Measurements from ENCODE around the gene ZFY.

ZFY gene

DNA sequence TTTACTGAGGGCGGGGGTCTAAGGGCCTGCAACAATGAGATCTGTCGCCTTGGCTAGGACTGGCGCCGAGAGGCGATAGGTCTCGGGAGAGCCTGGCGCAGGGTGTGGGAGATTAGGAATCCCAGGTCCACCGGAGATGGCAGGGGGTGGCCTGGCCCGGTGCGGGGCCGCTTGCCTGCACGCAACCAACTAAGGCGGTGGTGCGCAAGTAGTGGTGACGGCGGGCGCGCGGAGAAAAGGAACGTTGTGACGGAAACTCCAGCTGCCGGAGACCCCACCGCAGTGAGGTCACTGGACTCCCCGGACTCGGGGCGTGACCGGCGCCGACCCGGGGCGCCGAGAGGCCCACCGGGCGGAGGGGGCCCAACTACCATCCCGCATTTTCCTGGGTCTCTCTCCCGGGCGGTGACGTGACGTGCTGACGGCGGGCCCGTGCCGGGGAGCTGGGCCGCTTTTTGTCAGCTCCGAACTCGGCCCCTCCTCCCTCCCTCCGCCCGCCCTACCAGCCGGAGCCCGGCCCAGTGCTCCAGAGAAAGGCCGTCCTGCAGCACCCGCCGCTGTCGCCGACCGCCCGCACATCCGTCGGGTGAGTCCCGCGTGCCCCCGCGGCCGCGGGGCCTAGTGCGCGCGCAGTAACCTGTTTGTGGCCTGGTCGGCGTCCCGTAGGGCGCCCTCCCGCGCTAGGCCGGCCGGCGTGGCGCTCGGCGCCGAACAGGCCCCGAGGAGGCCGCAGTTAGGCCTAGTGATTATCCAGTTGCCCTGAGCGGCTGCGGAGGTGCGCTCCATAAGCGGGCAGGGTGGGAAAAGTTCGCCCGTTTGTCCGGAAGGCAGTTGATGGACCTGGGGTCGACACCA lies at the start of gene ZFY:
Gene ZFY (plus strand): TSS at position 521 of the 855 bp plus-strand sequence. CDS start 18,556 bp downstream, outside the sequence.
- peak in 1 of 2 donors; percentile 44 for DNase-seq (ENCODE audit: extremely low read depth in 1 of 2, low read depth in 1 of 2)

DNA sequence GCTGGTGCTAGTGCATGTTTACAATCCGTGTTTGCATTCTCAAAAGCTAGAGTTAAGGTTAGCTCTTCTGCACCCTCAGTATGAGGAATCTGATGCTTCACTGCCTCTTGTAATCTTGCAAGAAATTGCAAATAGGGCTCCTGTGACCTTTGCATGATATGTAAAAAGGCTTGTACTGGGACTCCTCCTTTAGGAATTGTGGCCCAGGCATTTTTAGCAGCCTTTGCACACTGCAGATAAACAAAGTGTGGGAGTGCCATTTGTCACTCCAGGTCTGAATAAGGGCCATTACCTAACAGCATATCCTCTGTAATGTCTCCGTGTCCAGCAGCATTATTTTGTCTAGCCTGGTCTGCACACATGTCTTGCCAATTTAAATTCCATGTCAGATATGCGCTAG lies 49.3 kb upstream of the ZFY start:
- no peak for DNase-seq (ENCODE audit: extremely low read depth in 1 of 2, low read depth in 1 of 2)

DNA sequence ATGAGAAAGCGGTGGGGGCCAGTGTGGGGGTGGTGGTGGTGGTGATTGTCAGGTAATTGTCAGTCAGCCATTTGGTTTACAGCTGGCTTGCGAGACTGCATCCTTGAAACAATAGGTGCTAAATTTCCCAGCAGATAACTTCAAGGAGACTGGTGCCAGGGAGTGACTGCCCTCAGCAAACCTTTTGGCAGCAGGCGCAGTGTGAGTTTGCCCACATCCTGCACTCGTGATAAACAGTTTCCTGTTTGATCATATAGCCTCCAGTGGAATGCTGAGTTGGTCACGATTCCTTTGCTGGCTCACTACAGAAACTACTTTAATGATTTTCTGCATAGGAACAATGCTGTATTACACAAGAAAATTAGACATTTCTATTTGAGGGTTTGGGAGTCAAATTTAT lies 47.8 kb upstream of the ZFY start:
- DNase-seq (ENCODE audit: extremely low read depth in 1 of 2, low read depth in 1 of 2) = no peak

DNA sequence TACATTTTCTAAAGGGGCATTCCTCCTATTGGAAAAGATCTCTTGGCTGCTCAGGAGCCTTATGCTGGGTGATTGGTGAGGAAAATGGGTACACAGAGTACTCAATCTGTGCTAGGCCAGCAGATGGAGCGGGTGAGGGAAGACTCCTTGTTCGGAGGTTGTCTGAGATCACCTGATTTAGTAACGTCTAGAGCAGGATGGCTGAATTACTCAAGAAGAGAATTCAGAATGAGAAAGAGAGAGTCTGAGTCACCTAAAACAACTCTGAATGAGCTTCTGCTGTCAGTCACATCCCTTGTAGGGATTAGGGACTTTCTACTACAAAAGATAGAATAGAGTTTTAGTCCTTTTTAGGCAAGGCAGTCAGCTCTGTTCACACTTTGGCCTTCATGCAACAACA lies 47.2 kb upstream of the ZFY start:
- DNase-seq (ENCODE audit: extremely low read depth in 1 of 2, low read depth in 1 of 2) = no peak

DNA sequence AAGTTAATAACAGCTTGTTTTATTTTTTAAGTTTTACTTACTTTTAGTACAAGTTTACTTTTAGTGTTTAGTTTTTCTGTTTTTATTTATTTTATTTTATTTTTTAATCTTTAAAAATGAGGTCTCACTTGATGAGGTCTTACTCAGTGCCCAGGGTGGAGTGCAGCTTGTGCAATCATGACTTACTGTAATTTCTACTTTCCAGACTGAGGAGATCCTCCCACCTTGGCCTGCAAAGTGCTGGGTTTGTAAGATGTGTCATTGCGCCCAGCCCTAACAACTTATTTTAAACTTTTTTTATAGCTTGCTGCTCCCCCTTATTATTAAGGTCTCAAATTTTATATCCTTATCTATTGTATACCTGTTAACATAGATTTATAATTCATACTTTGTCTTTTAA lies 41.7 kb upstream of the ZFY start:
- no peak for DNase-seq (ENCODE audit: extremely low read depth in 1 of 2, low read depth in 1 of 2)

DNA sequence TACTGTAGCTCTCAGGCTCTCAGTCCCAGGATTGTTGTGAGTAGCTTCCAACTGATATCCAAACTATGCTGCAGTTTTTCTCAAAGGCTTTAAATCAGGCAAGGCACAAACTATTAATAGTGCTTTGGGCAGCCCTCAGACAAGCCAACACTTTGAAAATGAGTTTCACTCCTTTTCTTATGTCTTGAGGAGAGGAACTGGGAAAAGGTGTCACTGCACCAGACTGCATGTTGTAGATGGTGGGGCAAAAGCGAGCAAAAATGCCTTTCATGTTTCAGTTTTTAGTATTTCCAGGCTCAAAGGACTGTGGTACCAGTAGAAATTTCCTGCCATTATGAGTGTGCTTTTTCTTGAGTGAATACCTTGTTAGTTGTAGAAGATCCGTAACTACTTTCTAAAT lies 39.1 kb upstream of the ZFY start:
- DNase-seq (ENCODE audit: extremely low read depth in 1 of 2, low read depth in 1 of 2) = no peak

DNA sequence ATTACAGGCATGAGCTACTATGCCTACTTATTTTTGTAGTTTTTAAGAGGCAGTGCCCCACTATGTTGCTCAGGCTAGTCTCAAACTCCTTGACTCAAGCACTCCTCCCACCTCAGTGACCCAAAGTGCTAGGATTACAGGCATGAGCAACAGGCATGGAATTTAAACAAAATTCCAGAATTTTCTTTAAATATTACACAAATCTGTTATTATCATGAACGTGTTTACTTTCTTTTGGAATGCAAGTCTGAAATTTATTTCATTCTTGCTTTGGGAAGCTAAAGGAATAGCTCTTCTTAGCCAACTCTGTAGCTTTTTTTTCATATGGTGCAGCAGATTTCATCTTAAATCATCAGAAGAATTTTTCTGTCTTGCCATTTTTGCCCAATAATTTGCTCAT lies 27.8 kb upstream of the ZFY start:
- DNase-seq (ENCODE audit: extremely low read depth in 1 of 2, low read depth in 1 of 2) = no peak

DNA sequence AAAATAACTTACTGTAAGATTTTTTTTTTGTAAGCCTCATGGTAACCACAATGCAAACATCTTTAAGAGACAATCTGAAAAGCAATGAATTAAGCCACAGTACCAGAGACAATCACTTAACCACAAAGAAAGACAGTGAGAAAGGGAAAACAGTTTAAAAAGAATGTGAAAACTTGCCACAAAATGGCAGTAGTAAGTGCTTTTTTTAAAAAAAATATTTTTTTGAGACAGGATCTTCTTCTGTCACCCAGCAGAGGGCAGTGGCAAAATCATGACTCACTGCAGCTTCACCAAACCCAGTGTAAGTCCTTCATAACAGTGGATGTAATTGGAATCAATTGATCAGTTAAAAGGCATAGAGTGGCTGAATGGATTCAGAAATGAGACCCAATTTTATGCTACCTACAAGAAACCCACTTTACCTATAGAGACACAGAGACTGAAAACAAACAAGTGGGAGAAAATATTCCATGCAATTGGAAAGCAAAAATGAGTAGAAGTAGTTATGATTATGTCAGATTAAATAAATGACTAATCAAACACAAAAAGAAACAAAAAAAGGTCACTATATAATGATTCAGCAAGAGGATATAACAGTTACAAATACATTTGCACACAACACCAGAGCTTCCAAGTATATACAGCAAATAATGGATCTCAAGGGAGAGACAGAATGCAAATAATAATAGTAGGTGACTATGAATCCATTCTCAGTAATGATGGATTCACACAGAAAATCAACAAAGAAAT lies 21.9 kb upstream of the ZFY start:
- DNase-seq (ENCODE audit: extremely low read depth in 1 of 2, low read depth in 1 of 2) = peak in 1 of 2 donors; percentile 3

DNA sequence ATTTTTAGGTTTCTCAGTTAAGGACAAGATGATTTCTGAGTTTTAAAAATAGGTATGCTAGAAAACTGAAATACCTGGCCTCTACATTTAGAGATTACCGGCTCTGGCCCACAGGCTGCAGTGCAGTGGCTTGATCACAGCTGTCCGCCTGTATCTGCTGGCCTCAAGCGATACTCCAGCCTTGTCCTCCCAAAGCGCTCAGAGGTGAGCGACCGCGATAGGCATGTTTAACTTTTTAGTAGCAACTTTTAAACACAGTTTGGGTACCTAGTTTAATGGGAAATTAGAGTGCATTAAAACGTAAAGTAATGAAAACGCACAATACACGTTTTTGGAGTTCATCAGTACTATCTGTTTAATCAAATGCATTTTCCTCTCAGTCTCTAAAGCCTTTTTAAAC lies 1.1 kb upstream of the ZFY start:
- DNase-seq (ENCODE audit: extremely low read depth in 1 of 2, low read depth in 1 of 2) = no peak

DNA sequence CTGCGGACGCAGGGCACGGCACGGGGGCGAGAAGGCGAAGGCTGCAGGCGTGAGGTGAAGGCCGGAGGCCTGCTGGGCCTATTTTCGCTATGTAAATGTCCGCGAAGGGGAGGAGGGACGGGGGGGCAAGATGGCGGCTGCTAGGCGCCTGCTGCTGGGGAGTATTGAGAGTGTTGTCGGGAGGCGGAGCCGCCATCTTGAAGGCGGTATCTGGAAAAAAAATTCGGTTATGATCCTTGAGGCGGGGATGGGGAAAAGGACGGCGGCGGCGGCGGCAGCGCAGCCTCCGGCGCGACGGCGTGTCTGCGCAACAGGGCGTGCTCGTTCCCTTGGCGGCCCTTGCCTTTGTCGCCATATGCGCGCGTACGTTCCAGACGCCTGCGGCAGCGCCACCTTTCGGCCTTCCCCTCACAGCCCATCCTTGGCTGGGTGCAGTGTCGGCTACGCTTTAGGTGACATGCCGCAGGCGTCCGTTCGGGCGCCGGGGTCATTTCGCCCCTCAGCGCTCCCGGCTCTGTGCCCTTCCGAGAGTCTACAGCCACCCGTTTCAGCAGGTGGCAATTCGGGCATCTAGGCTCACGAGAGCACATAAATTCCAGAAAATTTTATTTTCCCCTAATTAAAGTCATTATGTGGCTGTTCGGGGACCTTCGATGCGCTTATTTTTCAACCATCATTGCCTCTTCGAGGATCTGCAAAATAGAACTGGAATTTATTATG lies 695 bp downstream of the ZFY start:
- DNase-seq (ENCODE audit: extremely low read depth in 1 of 2, low read depth in 1 of 2) = peak in 1 of 2 donors; percentile 68

DNA sequence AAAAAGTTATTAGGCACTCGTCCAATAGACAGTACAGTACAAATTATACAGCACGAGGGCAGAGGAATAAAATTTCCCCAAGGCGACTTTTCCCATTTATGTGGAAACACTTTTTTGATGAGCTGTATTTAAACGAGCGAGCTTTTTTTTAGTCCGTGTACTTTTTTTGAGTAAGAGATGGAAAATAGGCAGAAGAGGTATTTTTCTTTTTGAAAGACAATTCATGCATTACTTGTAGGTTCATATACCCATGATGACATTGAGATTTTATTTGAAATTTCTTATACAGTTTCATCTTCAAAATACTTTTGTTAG lies 1.2 kb downstream of the ZFY start:
- DNase-seq (ENCODE audit: extremely low read depth in 1 of 2, low read depth in 1 of 2) = no peak

DNA sequence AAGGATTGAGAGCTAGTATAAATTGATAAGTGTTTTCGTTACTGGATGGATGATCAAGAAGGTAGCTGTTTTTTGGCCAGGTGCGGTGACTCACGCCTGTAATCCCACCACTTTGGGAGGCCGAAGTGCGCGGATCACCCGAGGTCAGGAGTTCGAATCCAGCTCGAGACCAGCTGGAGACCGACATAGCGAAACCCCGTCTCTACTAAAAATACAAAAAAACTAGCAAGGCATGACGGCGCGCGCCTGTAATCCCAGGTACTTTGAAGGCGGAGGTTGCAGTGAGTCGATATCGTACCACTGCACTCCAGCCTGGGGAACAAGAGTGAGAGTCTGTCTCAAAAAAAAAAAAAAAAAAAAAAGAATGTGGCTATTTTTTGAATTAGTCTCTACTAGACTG lies 2.0 kb downstream of the ZFY start:
- no peak for DNase-seq (ENCODE audit: extremely low read depth in 1 of 2, low read depth in 1 of 2)

DNA sequence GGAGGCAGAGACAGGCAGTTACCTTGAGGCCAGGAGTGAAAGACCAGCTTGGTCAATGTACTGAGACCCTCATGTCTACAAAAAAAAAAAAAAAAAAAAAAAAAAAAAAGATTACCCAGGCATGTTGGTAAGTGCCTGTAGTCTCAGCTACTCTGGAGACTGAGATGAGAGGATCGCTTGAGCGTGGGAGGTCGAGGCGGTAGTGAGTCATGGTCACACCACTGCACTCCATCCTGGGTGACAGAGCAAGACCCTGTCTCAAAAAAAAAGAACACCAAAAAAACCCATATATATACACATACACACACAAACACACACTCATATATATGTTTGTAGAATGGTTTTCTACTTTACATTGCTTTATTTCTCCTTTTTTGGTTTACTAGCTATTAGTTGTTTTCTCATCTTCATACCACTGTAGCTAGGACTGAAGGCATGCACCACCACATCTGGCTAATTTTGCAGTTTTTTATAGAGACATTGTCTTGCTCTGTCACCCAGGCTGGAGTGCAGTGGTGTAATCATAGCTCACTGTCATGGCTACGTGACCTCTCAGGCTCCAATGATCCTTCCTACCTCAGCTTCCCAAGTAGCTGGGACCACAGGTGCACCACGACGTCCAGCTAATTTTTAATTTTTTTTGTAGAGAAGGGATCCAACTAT lies 14.5 kb downstream of the ZFY start:
- DNase-seq (ENCODE audit: extremely low read depth in 1 of 2, low read depth in 1 of 2) = no peak

DNA sequence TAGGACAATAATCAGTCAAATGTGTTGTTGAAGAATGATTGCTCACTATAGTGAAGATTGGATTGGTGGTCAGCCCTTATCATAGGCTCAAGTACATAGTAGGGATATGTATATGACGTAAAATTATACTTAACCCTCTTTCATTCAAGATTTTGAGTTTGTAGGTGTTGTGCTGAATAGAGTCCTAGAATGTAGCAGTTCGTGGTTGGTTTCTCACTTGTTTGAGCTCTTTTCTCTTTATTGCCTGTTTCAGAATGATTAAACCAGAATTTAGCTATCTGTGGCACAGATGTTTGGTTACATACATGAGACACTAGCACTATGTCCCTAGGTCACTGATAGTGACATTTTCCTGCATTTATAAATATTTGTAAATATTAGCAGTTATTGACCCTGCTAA lies 15.5 kb downstream of the ZFY start:
- no peak for DNase-seq (ENCODE audit: extremely low read depth in 1 of 2, low read depth in 1 of 2)

DNA sequence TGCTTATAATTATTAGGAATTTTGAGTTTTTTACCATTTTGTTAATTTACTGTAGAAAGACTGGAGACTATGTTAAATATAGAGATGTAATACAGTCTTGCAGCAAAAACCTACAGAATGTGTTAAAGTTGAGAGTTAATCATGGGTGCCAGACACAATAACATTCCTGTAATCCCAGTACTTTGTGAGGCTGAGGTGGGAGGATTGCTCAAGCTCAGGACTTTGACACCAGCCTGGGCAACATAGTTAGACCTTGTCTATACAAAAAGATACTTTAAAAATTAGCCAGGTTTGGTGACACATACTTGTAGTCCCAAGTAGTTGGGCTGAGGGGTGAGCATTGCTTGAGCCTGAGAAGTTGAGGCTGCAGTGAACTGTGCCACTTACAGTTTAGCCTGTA lies 17.7 kb downstream of the ZFY start:
- no peak for DNase-seq (ENCODE audit: extremely low read depth in 1 of 2, low read depth in 1 of 2)

DNA sequence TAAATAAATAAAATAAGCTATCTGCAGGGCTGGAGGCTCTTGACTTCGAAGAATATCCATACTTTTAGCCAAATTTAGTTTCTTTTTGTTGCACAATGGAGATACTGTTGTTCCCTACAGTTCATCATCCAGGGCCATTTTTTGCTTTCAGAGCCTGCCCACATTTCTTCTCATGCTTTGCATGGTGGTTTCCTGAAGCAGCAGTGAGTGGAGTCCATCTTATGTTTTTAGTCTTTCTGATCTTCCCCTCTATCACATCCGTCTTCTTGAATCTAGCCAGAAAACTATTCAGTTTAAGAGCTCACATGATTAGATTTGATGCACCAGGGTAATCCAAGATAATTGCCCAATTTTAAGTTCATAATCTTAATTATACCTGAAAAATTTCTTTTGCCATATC lies 19.6 kb downstream of the ZFY start:
- DNase-seq (ENCODE audit: extremely low read depth in 1 of 2, low read depth in 1 of 2) = no peak

DNA sequence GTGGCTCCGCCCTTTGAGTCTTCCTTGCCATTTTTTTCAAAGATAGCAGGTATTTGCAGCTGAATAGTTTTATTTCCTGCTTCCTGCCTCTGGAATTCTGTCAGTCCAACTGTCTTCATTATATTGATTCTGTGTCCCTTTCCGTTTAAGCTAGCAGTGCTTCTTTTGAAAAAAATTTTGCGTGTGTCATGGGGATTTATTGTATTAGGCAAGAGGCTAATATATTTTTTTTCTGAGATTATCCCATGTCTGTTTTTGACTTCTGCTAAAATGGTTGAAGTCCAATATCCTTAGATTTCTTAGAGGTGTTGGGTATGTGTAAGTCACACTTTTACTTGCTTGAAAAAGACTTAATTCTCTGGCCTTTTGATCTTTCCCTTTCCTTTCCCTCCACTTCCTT lies 20.4 kb downstream of the ZFY start:
- no peak for DNase-seq (ENCODE audit: extremely low read depth in 1 of 2, low read depth in 1 of 2)

DNA sequence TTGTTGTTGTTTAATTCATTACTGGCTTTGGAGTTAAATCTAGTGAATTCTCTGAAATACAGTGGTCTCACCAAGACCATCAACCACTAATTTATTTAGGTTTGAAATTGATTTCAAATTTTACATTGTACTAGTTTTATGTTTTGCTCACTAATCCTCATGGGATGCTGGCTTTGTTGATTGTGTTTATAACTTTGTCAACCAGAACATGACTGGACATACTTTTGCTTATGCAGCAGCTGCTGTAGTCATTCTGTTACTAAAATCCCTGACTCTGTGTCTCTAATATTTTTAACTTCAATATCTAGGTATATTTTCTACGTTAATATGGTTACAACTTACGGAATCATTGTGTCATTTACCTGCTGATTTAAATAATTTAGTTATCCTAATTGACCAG lies 26.9 kb downstream of the ZFY start:
- DNase-seq (ENCODE audit: extremely low read depth in 1 of 2, low read depth in 1 of 2) = no peak

DNA sequence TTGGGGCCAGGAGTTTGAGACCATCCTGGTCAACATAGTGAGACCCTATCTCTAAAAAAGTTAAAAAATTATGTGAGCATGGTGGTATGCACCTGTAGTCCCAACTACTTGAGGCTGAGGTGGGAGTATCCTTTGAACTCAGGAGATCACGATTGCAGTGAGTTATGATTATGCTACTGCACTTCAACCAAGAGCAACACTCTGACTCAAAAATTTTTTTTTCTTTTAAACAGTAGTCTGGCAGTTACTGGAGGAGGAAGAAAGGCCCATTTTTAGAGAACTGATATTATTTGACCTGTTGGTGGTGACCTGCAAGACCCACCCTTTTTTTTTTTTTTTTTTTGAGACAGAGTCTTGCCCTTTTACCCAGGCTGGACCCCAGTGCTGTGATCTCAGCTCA lies 29.6 kb downstream of the ZFY start:
- DNase-seq (ENCODE audit: extremely low read depth in 1 of 2, low read depth in 1 of 2) = no peak

DNA sequence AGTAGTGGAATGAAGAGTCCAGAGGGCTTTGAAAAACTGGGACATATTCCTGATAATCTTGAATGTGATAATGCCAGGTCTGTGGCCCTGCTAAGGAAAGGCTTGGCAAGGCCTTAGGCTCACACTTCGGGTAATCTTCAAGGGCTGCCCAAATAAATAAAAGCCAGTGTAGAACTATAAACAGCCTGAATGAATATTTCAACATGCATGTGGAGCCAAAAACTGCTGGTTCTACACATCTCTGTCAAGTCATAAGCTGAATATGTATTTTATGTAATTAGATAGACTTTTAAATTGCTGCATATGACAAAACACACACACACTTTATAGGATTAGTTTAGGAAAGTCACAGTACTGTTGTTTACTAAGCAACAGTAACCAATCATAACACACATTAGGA lies 30.4 kb downstream of the ZFY start:
- DNase-seq (ENCODE audit: extremely low read depth in 1 of 2, low read depth in 1 of 2) = no peak

DNA sequence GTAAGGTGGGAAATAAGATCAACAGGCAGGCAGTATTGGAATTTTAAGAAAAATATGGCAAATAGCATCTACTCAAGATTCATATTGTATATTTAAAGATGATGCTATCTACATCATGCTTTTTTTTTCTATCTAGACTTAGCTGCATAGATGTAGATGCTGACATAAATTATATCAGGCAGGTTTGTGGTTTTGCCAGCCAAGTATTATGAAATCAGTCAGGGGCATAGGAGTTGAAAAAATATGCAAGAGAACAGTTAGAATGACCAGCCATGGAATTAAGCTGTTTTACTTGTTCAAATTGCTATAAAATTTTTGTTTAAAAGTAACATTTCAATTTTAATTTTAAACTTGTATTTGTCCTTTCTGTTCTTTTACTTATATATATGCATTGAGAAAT lies 34.4 kb downstream of the ZFY start:
- no peak for DNase-seq (ENCODE audit: extremely low read depth in 1 of 2, low read depth in 1 of 2)

Measured in activated CD8-positive, alpha-beta memory T cell treated with anti-CD3 and anti-CD28 coated beads for 1 hour (primary cell).